NCI-H1436 (cell line): ENCODE measurements around the gene NSA2.
"Not testable (repeated sequence)": the region's sequence is repeated elsewhere in the genome, so short reads cannot be mapped to it uniquely, and the experiment has no call there.

ENCODE experiments used
- DNase-seq: peaks from one replicate; lab custom pipeline; 2025; lab: John Stamatoyannopoulos, UW

Gene NSA2

GRCh38 chr5:74766849-74767578 is at the start of gene NSA2, which contains the start of gene GFM2:
TSS of gene NSA2 (plus strand) at chr5:74767249. CDS start at chr5:74767361, 112 bp downstream.
TSS of gene GFM2 (minus strand) at chr5:74767117. CDS start at chr5:74763742, 3,375 bp downstream.
- DNase-seq, result peak; percentile 87

- no peak for DNase-seq
These were observed 49.5 kb upstream of the NSA2 start for GRCh38 chr5:74717596-74717995.

GRCh38 chr5:74722271-74722670 is 44.8 kb upstream of the NSA2 start:
- no peak for DNase-seq

GRCh38 chr5:74725331-74725730 is 41.7 kb upstream of the NSA2 start:
- no peak for DNase-seq

- DNase-seq, result no peak
These were observed 30.3 kb upstream of the NSA2 start for GRCh38 chr5:74736759-74737158.

- DNase-seq, result no peak
These were observed 28.6 kb upstream of the NSA2 start for GRCh38 chr5:74738406-74738805.

- not testable (repeated sequence) for DNase-seq
These were observed 18.3 kb upstream of the NSA2 start for GRCh38 chr5:74748742-74749141.

GRCh38 chr5:74761241-74761640 is 5.8 kb upstream of the NSA2 start:
- DNase-seq, result no peak

- no peak for DNase-seq
These were observed 4.5 kb upstream of the NSA2 start for GRCh38 chr5:74762599-74762998.

GRCh38 chr5:74763504-74763903 is 3.5 kb upstream of the NSA2 start:
- DNase-seq, result no peak

GRCh38 chr5:74765201-74765600 is 1.8 kb upstream of the NSA2 start:
- DNase-seq, result peak; percentile 70

GRCh38 chr5:74765929-74766328 is 1.1 kb upstream of the NSA2 start:
- no peak for DNase-seq

GRCh38 chr5:74766418-74766848 is 616 bp upstream of the NSA2 start:
- no peak for DNase-seq

GRCh38 chr5:74767579-74767913 is 497 bp downstream of the NSA2 start:
- no peak for DNase-seq

GRCh38 chr5:74772359-74772758 is 5.3 kb downstream of the NSA2 start:
- no peak for DNase-seq

- no peak for DNase-seq
These were observed 11.6 kb downstream of the NSA2 start for GRCh38 chr5:74778609-74779008.

- no peak for DNase-seq
These were observed 19.8 kb downstream of the NSA2 start for GRCh38 chr5:74786851-74787250.

GRCh38 chr5:74787424-74787823 is 20.4 kb downstream of the NSA2 start:
- DNase-seq, result no peak

- DNase-seq, result not testable (repeated sequence)
These were observed 24.6 kb downstream of the NSA2 start for GRCh38 chr5:74791669-74792068.

- DNase-seq, result no peak
These were observed 32.2 kb downstream of the NSA2 start for GRCh38 chr5:74798977-74799911.

GRCh38 chr5:74801197-74801596 is 34.1 kb downstream of the NSA2 start:
- no peak for DNase-seq

GRCh38 chr5:74801941-74802340 is 34.9 kb downstream of the NSA2 start:
- no peak for DNase-seq

GRCh38 chr5:74810915-74811314 is 43.9 kb downstream of the NSA2 start:
- DNase-seq, result no peak
